GM12892 (cell line): ENCODE results near the gene FOXA2.
"Not testable (repeated sequence)": the region's sequence is repeated elsewhere in the genome, so short reads cannot be mapped to it uniquely, and the experiment has no call there.

ENCODE experiments used
- DNase-seq: peaks from one replicate; pipeline ENCODE4 v3.0.0; 2011; ENCODE audit not compliant: insufficient read length
- FAIRE-seq: peaks from 2 replicates; lab custom pipeline; 2011; peaks lifted over from hg19 to GRCh38; lab: Jason Lieb, UNC
- POLR2A ChIP-seq: IDR thresholded peaks from 2 replicates; pipeline ENCODE4 v1.6.1; 2011; ENCODE audit warnings: low read depth, low read length, control low read depth
- POLR2AphosphoS5 ChIP-seq: IDR thresholded peaks from 2 replicates; pipeline ENCODE4 v1.6.1; 2011; ENCODE audit warnings: low read depth, low read length, control low read depth
- TAF1 ChIP-seq: IDR thresholded peaks from 2 replicates; pipeline ENCODE4 v1.6.1; 2011; ENCODE audit warnings: low read depth, mild to moderate bottlenecking, control low read depth, low read length, borderline replicate concordance

FOXA2 gene

GRCh38 chr20:22611636-22612035 is 27.3 kb upstream of the FOXA2 start:
- FAIRE-seq (no peak), DNase-seq (no peak)
- TF ChIP-seq TAF1: no peak
- no peak for TF ChIP-seq POLR2A
- TF ChIP-seq POLR2AphosphoS5: no peak

DNA sequence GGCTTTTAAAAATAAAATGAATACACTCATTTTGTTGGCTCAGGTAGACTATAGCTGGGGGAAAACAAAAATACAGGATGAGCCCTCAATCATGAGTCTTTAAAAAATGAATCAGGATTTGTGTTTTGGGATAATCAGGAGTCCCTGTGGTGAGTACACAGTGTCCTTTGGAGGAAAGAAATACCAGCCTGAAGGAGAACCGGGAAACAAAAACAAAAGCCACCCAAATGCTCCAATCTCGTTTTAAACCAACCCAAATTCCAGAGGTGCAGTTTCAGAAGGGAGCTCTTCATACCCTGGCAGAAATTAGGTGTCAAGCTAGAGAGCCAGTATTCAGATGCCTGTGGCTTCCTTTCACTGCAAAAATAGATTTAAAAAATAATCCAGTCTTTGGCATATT is 23.3 kb upstream of the FOXA2 start:
- no peak for TF ChIP-seq POLR2AphosphoS5
- DNase-seq (no peak), FAIRE-seq (no peak)

- no peak for TF ChIP-seq POLR2A
- TF ChIP-seq POLR2AphosphoS5: no peak
- TF ChIP-seq TAF1: no peak
- no peak for DNase-seq
- no peak for FAIRE-seq
Measured at GRCh38 chr20:22604815-22605214, 20.4 kb upstream of the FOXA2 start.

GRCh38 chr20:22601361-22602141 is 17.2 kb upstream of the FOXA2 start:
- DNase-seq: no peak
- no peak for FAIRE-seq
- TF ChIP-seq POLR2AphosphoS5 (no peak), TAF1 (no peak), POLR2A (no peak)

- DNase-seq, FAIRE-seq: not testable (repeated sequence)
Measured at GRCh38 chr20:22599258-22599657, 14.9 kb upstream of the FOXA2 start.

- DNase-seq (no peak), FAIRE-seq (no peak)
- TF ChIP-seq POLR2A: no peak
- TF ChIP-seq TAF1: no peak
- no peak for TF ChIP-seq POLR2AphosphoS5
Measured at GRCh38 chr20:22597303-22597702, 12.9 kb upstream of the FOXA2 start.

DNA sequence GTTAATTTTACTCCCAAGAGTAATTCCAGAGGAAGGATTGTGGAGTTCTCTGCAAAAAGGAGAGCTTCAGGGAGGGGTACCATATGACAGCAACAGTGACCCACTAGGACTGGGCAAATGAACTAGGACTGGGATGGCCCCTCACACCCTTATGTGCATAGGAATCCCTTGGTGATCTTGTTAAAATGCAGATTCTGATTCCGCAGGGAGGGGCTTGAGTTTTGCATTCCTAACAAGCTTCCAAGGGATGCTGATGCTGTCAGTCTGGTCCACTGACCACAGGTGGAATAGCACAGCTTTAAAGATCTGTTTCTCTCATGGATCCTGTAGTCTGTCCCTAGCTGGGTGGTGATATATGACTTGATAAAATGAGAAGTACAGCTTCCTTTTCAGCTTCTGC is 6.3 kb upstream of the FOXA2 start:
- no peak for DNase-seq

DNA sequence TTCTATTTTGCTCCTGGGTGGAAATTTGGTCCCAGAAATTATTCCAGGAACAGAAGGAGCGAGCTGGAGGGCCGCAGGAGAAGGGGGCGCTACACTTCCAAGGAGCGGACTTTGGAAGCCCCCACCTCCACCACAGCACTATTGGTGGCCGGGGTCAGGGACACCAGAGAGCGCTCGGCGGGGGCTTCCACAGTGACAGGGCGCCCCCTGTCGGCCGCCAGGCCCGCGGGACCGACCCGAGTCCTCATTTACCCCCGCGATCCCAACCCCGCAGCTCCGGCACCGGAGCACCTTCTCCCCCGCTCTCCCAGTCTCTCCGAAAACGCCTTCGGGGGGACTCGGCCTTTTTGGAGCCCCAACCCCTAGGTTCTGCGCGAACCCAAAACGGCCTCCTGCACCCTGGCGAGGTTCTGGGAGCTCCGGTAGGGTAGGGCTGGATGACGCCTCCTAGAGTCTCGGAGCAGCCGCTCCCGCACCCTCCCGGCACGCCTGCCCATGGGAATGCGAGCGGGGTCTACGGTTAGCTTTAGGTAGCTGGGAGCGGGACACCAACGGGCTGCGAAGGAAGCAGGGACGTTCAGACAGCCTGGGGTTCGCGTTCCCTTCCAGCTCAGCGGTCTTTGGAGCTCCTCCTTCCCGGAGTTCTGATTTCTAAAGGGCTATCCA is 2.4 kb upstream of the FOXA2 start:
- DNase-seq (peak; percentile 51), FAIRE-seq (no peak)
- no peak for TF ChIP-seq POLR2A
- TF ChIP-seq POLR2AphosphoS5: no peak
- TF ChIP-seq TAF1: no peak

More for the DNA sequence above, 6.3 kb upstream of the FOXA2 start:
- TF ChIP-seq POLR2A: no peak
- FAIRE-seq: no peak

- DNase-seq (no peak), FAIRE-seq (no peak)
- no peak for TF ChIP-seq TAF1
Measured at GRCh38 chr20:22585786-22586493, 1.6 kb upstream of the FOXA2 start.

DNA sequence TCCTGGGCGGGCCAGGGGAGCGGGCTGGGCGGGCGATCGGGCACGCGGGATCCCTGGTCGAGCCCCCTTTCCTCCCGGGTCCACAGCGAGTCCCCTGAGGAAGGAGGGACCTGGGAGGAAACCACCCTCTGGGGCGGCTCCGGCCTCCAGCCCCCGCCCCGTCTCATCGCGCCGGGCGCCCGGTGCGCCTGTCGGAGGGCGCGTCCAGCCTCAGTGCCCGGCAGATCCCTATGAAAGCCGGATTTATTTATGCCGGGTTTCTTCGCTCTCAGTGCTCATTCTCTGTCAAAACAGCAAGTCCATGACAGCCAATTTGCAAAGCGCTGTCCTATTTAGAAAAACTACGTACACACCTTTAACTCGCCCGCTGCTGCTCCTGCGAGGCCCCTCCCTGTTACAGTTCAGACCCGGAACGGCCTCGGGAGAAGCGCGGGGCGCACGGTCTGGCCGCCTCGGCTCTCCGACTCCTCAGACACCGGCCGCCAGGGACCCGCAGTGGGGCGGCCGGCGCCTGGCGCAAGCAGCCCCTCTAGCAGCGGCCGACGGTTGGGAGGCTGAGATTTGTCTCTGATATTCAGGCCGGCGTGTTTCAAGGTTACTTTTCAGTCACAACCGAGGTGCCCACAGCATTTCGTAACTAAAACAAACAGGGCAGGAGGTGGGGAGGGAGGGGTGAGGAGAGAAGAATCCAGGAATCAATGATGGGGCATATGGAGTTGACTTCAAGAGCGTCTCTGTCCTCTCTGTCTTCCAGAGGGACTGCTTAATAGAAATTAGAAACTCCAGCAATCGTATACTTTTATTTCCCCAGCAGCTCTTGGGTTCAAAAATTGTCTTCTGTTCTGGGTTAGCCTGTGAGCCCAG is 782 bp upstream of the FOXA2 start:
- DNase-seq: no peak
- FAIRE-seq: no peak
- TF ChIP-seq POLR2A: no peak
- no peak for TF ChIP-seq TAF1

GRCh38 chr20:22583773-22584521 is 425 bp downstream of the FOXA2 start:
- TF ChIP-seq POLR2A (no peak), TAF1 (no peak), POLR2AphosphoS5 (no peak)
- FAIRE-seq (no peak), DNase-seq (no peak)
